Neuron (in vitro differentiated cells): ENCODE data around the gene ABHD12.
"Not testable (repeated sequence)": the region's sequence is repeated elsewhere in the genome, so short reads cannot be mapped to it uniquely, and the experiment has no call there.

ENCODE experiments used
- H2AFZ ChIP-seq: one replicate; pipeline ENCODE4 v1.6.1; 2013; ENCODE audit warnings: low read depth, mild to moderate bottlenecking, inconsistent platforms, low read length, moderate library complexity
- H3K27me3 ChIP-seq: one replicate; pipeline ENCODE4 v1.6.1; 2013; ENCODE audit warnings: low read length; ENCODE audit not compliant: insufficient read depth
- H3K36me3 ChIP-seq: one replicate; pipeline ENCODE4 v1.6.1; 2013; ENCODE audit warnings: low read length; ENCODE audit not compliant: insufficient read depth
- H3K4me1 ChIP-seq: one replicate; pipeline ENCODE4 v1.6.1; 2013; ENCODE audit warnings: low read length; ENCODE audit not compliant: insufficient read depth
- H3K4me3 ChIP-seq: 2 replicates; pipeline ENCODE4 v1.5.1; 2013; ENCODE audit warnings: mild to moderate bottlenecking, low read length, moderate library complexity
- H3K9me3 ChIP-seq: one replicate; pipeline ENCODE4 v1.6.1; 2013; ENCODE audit warnings: low read length

Gene ABHD12

DNA sequence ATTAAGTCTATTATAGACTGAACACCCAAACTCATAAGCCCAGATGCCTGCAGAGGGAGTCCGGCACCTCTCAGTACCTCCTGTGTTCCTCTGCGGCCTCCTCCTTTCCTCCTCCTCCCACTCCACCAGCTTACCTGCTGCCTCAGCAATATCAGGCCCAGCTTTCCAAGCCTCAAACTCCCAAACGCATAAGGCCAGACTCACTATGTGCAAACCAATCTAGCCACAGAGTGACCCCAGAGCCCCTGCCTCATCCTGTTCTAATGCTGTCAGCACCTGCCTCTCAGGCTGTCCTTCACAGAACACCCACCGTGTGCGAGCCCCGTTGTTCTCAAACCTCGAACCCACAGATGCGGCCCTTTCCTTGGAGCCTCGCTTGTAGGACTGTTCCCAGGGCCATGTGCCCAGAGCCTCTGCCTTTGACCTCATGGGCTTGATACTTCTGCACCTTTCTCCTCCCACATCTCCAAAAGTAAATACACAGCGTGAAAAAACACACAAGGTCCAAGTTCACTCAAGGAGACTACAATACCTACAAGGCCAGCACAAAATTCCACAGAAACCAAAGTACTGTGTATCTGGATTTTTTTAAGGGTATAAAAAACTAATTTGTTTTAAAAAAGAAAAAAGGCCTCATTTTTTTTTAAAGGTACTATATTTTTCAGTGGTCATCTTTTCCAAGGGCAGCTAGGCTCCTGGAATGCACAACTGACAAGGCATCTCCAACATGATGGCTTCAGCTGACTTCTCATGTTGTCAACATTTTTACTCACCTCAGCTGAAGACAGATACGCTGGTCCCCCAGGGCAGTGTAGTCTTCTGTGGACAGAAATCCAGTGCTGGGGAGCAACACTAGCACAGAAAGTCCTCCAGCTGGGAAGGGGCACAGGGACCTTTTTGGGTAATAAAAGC lies 52.3 kb downstream of the ABHD12 start:
- H3K4me1 ChIP-seq = no peaks in the 10 kb centered on the region
- no peaks in the 10 kb centered on the region for H3K36me3 ChIP-seq
- no peaks in the 10 kb centered on the region for H3K27me3 ChIP-seq
- H3K9me3 ChIP-seq = peaks cover 3% of the 10 kb centered on the region
- H2AFZ ChIP-seq = no peak overlapping the region
- H3K4me3 ChIP-seq = no peak overlapping the region

DNA sequence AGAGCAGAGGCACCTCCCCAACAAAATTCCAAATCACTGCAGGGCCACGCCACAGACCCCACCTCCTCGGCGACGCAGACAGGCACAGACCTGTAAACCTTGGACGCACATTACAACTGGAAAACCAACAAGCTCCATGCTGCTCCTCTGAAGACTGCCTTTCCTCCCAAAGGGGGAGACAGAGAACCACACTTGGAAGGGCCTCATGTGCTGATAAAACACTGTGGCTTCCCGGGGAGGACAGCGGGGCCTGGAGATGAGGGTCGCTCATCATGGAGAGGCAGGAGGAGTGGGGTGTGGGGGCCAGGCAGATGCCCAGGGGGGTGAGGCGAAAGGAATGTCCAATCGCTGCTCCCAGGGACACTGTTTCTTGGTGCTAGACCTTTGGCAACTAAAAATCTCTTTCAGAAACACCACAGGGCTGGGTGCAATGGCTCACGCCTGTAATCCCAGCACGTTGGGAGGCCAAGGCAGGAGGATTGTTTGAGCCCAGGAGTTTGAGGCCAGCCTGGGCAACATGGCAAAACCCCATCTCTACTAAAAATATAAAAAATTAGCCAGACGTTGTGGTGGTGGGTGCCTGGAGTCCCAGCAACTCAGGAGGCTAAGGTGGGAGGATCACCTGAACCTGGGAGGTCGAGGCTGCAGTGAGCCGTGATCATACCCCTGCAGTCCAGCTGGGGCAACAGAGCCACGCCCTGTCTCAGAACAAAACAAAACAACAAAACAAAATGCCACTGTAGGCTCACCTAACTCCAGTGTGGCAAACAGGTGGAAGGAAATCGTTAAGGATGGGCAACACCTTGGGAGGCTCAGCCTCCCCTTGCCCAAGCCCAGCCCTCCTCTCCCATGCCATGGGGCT lies 53.8 kb downstream of the ABHD12 start:
- Histone ChIP-seq H3K4me3 (no peak overlapping the region), H3K36me3 (no peaks in the 10 kb centered on the region), H3K4me1 (no peaks in the 10 kb centered on the region), H3K9me3 (peaks cover 3% of the 10 kb centered on the region), H2AFZ (no peak overlapping the region), H3K27me3 (no peaks in the 10 kb centered on the region)

DNA sequence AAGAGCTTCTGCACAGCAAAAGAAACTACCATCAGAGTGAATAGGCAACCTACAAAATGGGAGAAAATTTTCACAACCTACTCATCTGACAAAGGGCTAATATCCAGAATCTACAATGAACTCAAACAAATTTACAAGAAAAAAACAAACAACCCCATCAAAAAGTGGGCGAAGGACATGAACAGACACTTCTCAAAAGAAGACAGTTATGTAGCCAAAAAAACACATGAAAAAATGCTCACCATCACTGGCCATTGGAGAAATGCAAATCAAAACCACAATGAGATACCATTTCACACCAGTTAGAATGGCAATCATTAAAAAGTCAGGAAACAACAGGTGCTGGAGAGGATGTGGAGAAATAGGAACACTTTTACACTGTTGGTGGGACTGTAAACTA lies 55.7 kb downstream of the ABHD12 start:
- H3K9me3 ChIP-seq, H3K4me1 ChIP-seq, H3K4me3 ChIP-seq, H3K36me3 ChIP-seq, H2AFZ ChIP-seq, H3K27me3 ChIP-seq: not testable (repeated sequence)

GRCh38 chr20:25328954-25329498 lies 61.6 kb downstream of the ABHD12 start:
- H3K4me1 ChIP-seq = no peaks in the 10 kb centered on the region
- H2AFZ ChIP-seq = no peak overlapping the region
- H3K4me3 ChIP-seq = no peak overlapping the region
- peaks cover 12% of the 10 kb centered on the region for H3K9me3 ChIP-seq
- H3K36me3 ChIP-seq = no peaks in the 10 kb centered on the region
- H3K27me3 ChIP-seq = no peaks in the 10 kb centered on the region

- H3K27me3 ChIP-seq = no peaks in the 10 kb centered on the region
- peaks cover 12% of the 10 kb centered on the region for H3K9me3 ChIP-seq
- no peak overlapping the region for H3K4me3 ChIP-seq
- H3K36me3 ChIP-seq = peaks cover 5% of the 10 kb centered on the region
- no peaks in the 10 kb centered on the region for H3K4me1 ChIP-seq
- no peak overlapping the region for H2AFZ ChIP-seq
These were observed 63.0 kb downstream of the ABHD12 start for GRCh38 chr20:25327521-25328235.

DNA sequence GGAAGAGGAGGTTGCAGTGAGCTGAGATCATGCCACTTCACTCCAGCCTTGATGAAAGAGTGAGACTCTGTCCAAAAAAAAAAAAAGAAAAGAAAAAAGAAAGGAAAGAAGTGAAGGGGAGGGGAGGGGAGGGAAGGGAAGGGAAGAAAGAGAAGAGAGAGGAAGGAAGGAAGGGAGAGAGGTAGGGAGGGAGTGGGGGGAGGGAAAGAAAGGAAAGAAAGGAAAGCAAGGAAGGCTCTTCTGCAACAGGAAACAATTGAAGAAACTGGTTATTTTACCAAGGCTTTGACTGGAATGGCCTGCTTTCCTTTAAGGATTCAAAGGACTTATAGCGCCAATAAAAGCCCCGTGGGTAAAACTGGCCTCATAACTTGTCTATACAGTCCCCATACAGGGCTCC lies 64.6 kb downstream of the ABHD12 start:
- H3K36me3 ChIP-seq = peaks cover 8% of the 10 kb centered on the region
- no peak overlapping the region for H3K4me3 ChIP-seq
- no peaks in the 10 kb centered on the region for H3K27me3 ChIP-seq
- no peaks in the 10 kb centered on the region for H3K4me1 ChIP-seq
- no peak overlapping the region for H2AFZ ChIP-seq
- H3K9me3 ChIP-seq = peaks cover 12% of the 10 kb centered on the region

DNA sequence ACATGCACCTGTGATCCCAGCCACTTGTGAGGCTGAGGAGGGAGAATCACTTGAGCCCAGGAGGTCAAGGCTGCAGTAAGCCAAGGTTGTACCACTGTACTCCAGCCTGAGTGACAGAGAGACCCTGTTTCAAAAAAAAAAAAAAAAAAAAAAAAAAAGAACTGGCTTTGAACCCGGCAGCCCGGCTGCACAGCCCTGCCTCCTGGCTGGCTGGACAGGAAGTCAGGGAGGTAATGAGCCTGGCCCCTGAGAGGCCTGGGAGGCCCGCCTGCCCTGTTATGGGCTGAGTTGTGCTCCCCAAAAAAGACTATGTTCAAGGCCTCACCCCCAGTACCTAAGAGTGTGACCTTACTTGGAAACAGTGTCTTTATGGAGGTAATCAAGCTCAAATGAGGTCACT lies 65.6 kb downstream of the ABHD12 start:
- H3K9me3 ChIP-seq = peaks cover 12% of the 10 kb centered on the region
- H3K4me3 ChIP-seq = no peak overlapping the region
- H2AFZ ChIP-seq = no peak overlapping the region
- H3K4me1 ChIP-seq = no peaks in the 10 kb centered on the region
- H3K27me3 ChIP-seq = no peaks in the 10 kb centered on the region
- H3K36me3 ChIP-seq = peaks cover 9% of the 10 kb centered on the region

DNA sequence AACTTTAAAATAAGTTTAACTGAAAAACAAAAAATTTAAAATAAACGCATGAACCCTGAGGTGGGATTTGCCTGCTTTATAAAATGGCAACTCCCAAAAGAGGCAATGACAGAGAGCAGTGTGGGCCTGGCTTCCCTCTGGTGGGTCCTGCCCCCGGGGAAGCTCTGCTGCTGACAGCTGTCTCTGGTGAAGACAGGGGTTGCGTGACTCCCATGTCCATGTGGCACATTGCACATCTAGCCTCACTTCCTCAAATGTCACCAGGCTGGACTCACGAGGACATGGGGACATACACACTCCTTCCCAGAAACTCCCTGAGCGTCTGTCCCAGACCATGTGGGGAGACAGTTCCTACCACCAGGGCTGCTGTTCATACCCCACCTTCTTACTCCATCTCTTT lies 66.2 kb downstream of the ABHD12 start:
- peaks cover 9% of the 10 kb centered on the region for H3K36me3 ChIP-seq
- H3K27me3 ChIP-seq = no peaks in the 10 kb centered on the region
- no peak overlapping the region for H2AFZ ChIP-seq
- no peak overlapping the region for H3K4me3 ChIP-seq
- H3K9me3 ChIP-seq = peaks cover 8% of the 10 kb centered on the region
- H3K4me1 ChIP-seq = no peaks in the 10 kb centered on the region

- peaks cover 9% of the 10 kb centered on the region for H3K36me3 ChIP-seq
- H2AFZ ChIP-seq = no peak overlapping the region
These were observed 67.0 kb downstream of the ABHD12 start for GRCh38 chr20:25323496-25324246.

DNA sequence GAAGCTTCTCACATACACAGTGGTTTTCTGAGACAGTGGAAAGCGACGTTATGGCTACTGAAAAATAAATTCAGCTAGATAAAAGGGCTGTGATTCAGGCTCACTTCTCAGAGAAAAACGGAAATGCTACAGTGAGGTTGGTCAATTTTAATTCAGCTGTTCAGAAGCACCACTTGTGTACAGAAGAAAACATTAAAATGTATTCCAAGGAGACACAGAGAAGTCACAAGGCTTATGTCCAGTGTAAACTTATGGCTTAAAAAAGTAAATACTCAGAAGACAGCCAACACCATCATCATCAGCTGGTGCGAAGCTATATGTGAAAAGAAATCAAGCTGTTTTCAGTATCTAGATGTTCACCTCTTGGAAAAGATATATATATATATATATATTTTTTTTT lies 68.6 kb downstream of the ABHD12 start:
- Histone ChIP-seq H3K9me3 (no peaks in the 10 kb centered on the region), H3K27me3 (no peaks in the 10 kb centered on the region), H2AFZ (no peak overlapping the region), H3K4me1 (peaks cover 9% of the 10 kb centered on the region), H3K4me3 (no peak overlapping the region), H3K36me3 (peaks cover 9% of the 10 kb centered on the region)

More at GRCh38 chr20:25323496-25324246, 67.0 kb downstream of the ABHD12 start:
- peaks cover 3% of the 10 kb centered on the region for H3K9me3 ChIP-seq
- H3K27me3 ChIP-seq = no peaks in the 10 kb centered on the region
- peaks cover 5% of the 10 kb centered on the region for H3K4me1 ChIP-seq
- H3K4me3 ChIP-seq = no peak overlapping the region

DNA sequence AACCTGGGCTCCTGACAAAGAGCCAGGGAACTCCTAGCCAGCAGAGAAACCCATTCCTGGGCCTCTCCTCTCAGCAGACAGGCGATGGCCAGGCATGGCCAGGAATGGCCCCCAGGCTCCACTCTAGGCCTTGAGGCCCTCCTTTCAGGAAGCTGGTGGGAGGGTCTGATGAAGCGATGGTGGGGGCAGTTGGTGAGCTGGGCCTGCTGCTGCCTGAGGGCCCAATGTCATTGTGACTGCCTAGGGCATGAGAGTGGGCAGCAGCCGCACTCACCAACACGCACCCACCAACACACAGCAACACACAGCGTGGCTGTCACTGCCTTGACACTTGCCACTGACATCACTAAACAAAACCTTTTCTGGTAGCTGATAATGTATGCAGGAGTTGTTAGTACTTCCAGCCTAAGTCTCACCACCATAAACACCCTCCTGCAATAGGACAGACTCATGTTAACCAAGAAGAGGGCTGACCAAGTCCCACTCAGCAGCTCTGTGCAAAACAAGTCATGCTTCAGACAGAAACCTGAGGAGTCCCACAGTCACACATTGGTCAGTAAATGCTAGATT lies 69.3 kb downstream of the ABHD12 start:
- H3K4me1 ChIP-seq = peaks cover 9% of the 10 kb centered on the region
- H3K36me3 ChIP-seq = peaks cover 13% of the 10 kb centered on the region
- no peaks in the 10 kb centered on the region for H3K9me3 ChIP-seq
- H3K4me3 ChIP-seq = no peak overlapping the region
- H2AFZ ChIP-seq = no peak overlapping the region
- H3K27me3 ChIP-seq = no peaks in the 10 kb centered on the region
